ENCODE results near the gene PHETA2. TPM values are rescaled to one million over a fixed set of nuclear protein-coding genes. Genes with fewer than 3 reads are reported as not detected.

PHETA2 gene
- total and polyA plus RNA-seq, 2 experiments from 2014 or later = 5.4 to 8.3 TPM

DNA sequence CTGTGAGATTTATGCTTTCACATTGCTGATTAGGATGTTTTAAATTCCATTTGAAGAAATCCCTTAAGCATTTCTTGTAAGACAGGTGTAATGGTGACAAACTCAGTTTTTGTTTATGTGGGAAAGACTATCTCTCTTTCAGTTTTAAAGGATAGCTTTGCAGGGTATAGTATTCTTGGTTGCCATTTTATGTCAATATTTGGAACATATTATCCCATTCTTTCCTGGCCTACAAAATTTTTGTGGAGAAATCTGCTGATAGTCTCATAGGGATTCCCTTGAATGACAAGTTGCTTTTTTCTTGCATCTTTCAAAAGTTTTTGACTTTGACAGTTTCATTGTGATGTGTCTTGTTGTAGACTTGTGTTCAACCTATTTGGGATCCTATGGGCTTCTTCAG is 32.3 kb upstream of the PHETA2 start:
- no peak overlapping the region for H3K4me2 ChIP-seq
- no peaks in the 10 kb centered on the region for H3K79me2 ChIP-seq
- H3K4me1 ChIP-seq (ENCODE audit: insufficient read depth) = no peaks in the 10 kb centered on the region
- no peak overlapping the region for H2AFZ ChIP-seq
- DNase-seq (ENCODE audit: low spot score) = no peak
- H3K27ac ChIP-seq = no peak overlapping the region
- H3K9me2 ChIP-seq (replicated peaks; ENCODE audit: insufficient read depth) = no peaks in the 10 kb centered on the region
- H3K36me3 ChIP-seq (replicated peaks; ENCODE audit: insufficient read depth, low read depth) = no peaks in the 10 kb centered on the region
- TF ChIP-seq, protein P1, sequence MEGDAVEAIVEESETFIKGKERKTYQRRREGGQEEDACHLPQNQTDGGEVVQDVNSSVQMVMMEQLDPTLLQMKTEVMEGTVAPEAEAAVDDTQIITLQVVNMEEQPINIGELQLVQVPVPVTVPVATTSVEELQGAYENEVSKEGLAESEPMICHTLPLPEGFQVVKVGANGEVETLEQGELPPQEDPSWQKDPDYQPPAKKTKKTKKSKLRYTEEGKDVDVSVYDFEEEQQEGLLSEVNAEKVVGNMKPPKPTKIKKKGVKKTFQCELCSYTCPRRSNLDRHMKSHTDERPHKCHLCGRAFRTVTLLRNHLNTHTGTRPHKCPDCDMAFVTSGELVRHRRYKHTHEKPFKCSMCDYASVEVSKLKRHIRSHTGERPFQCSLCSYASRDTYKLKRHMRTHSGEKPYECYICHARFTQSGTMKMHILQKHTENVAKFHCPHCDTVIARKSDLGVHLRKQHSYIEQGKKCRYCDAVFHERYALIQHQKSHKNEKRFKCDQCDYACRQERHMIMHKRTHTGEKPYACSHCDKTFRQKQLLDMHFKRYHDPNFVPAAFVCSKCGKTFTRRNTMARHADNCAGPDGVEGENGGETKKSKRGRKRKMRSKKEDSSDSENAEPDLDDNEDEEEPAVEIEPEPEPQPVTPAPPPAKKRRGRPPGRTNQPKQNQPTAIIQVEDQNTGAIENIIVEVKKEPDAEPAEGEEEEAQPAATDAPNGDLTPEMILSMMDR (IDR thresholded peaks at IDR 0.05; ENCODE audit: poor library complexity) = no peak
- H3K4me3 ChIP-seq = no peak overlapping the region
- H4K20me1 ChIP-seq (ENCODE audit: insufficient read depth, poor library complexity, severe bottlenecking) = no peaks in the 10 kb centered on the region
- no peaks in the 10 kb centered on the region for H3K27me3 ChIP-seq
- H3K9me3 ChIP-seq (ENCODE audit: low read depth) = peaks cover 6% of the 10 kb centered on the region

DNA sequence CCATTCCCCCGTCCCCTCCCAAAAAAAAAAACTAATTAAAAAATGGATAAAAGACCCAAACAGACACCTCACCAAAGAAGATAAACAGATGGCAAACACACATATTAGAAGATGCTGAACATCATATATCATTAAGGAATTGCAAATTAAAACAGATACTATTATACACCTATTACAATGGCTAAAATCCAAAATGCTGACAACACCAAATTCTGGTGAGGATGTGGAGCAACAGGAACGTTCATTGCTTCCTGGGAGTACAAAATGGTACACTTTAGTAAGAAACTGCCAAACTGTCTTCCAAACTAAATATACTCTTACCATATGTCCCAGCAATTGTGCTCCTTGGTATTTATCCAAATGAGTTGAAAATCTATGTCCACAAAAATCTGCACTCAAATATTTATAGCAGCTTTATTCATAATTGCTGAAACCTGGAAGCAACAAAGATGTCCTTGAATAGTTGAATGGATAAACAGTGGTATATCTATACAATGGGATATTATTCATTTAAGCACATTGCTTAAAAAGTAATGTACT is 23.3 kb upstream of the PHETA2 start:
- Histone ChIP-seq H4K20me1 (ENCODE audit: insufficient read depth, poor library complexity, severe bottlenecking) (no peaks in the 10 kb centered on the region), H3K79me2 (no peaks in the 10 kb centered on the region), H3K4me3 (no peak overlapping the region), H3K4me1 (ENCODE audit: insufficient read depth) (no peaks in the 10 kb centered on the region), H3K9me3 (ENCODE audit: low read depth) (no peaks in the 10 kb centered on the region), H3K36me3 (replicated peaks; ENCODE audit: insufficient read depth, low read depth) (no peaks in the 10 kb centered on the region), H3K9me2 (replicated peaks; ENCODE audit: insufficient read depth) (no peaks in the 10 kb centered on the region), H2AFZ (no peak overlapping the region), H3K27me3 (no peaks in the 10 kb centered on the region), H3K4me2 (no peak overlapping the region), H3K27ac (no peak overlapping the region)
- no peak for DNase-seq (ENCODE audit: low spot score)
- TF ChIP-seq, protein P1 (IDR thresholded peaks at IDR 0.05; ENCODE audit: poor library complexity) = no peak
- TF ChIP-seq EZH2phosphoT487 (IDR thresholded peaks at IDR 0.05; ENCODE audit: low read depth, severe bottlenecking, unreplicated experiment) (no peak), EZH2 (IDR thresholded peaks at IDR 0.05; ENCODE audit: borderline replicate concordance) (no peak)
- WGBS (ENCODE audit: low lambda C conversion rate, missing lambda C conversion rate) = 79% methylated on average over 2 of the region's 2 CpGs

DNA sequence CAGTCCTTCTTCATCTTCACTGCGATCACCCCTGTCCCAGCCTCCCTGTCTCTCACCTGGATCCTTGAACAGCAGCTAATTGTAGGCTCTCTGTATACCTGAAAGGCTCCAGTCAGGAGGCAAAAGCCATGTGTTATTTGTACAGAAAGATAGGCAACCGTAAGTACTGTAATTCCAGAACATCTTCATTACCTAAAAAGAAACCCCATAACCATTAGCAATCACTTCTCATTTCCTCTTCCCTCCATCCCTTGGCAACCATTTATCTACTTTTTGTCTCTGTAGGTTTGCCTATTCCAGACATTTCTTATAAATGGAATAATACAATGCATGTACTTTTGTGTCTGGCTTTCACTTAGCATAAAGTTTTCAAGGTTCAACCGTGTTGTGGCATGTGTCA is 21.3 kb upstream of the PHETA2 start:
- H3K9me3 ChIP-seq (ENCODE audit: low read depth) = no peaks in the 10 kb centered on the region
- no peaks in the 10 kb centered on the region for H3K4me1 ChIP-seq (ENCODE audit: insufficient read depth)
- no peak overlapping the region for H3K4me2 ChIP-seq
- H3K27me3 ChIP-seq = no peaks in the 10 kb centered on the region
- DNase-seq (ENCODE audit: low spot score) = no peak
- H3K9me2 ChIP-seq (replicated peaks; ENCODE audit: insufficient read depth) = no peaks in the 10 kb centered on the region
- WGBS (ENCODE audit: low lambda C conversion rate, missing lambda C conversion rate) = 85% methylated on average over 3 of the region's 3 CpGs
- H3K27ac ChIP-seq = no peak overlapping the region
- TF ChIP-seq, protein P1 (IDR thresholded peaks at IDR 0.05; ENCODE audit: poor library complexity) = no peak
- TF ChIP-seq EZH2phosphoT487 (IDR thresholded peaks at IDR 0.05; ENCODE audit: low read depth, severe bottlenecking, unreplicated experiment) (no peak), EZH2 (IDR thresholded peaks at IDR 0.05; ENCODE audit: borderline replicate concordance) (no peak)
- H3K79me2 ChIP-seq = no peaks in the 10 kb centered on the region
- no peaks in the 10 kb centered on the region for H3K36me3 ChIP-seq (replicated peaks; ENCODE audit: insufficient read depth, low read depth)
- no peak overlapping the region for H3K4me3 ChIP-seq
- no peaks in the 10 kb centered on the region for H4K20me1 ChIP-seq (ENCODE audit: insufficient read depth, poor library complexity, severe bottlenecking)
- H2AFZ ChIP-seq = no peak overlapping the region

Measured in hepatocyte (in vitro differentiated cells).